Left renal cortex interstitium (tissue), 4 donors: ENCODE results near the gene MTARC2. TPM values are rescaled to one million over a fixed set of nuclear protein-coding genes. Genes with fewer than 3 reads are reported as not detected.
A peak's percentile ranks its signal among the peaks of the same experiment; 100 is the strongest.
"Not testable (repeated sequence)": the region's sequence is repeated elsewhere in the genome, so short reads cannot be mapped to it uniquely, and the experiment has no call there.

Source experiments
- DNase-seq, 4 donors: peaks; one replicate each; pipeline ENCODE4 v3.0.0-alpha.2; 2013; ENCODE audit warnings: low read depth in 4 of 4, low spot score in 2 of 4, missing footprints in 1 of 4
- polyA plus RNA-seq, 4 donors: library from polyadenylated mRNA; unstranded; fragments of 120-200 nt; gene quantifications; one replicate each; pipeline ENCODE4 v1.2.1, GENCODE V29; 2013; ENCODE audit not compliant: insufficient read length in 4 of 4

Gene MTARC2
- polyA plus RNA-seq, result 10 to 100 TPM; 45.3 to 55.4 (median 49.8) TPM

GRCh38 chr1:220748089-220748934 lies at the start of gene MTARC2:
Gene MTARC2, plus strand, starts transcription at chr1:220748322. Its CDS starts 210 bp downstream, at chr1:220748532.
- DNase-seq, result peak in 2 of 4 donors; percentile 66 to 75

- DNase-seq, result no peak
These were observed 49.5 kb upstream of the MTARC2 start for GRCh38 chr1:220698607-220699016.

GRCh38 chr1:220699044-220699443 lies 49.1 kb upstream of the MTARC2 start:
- no peak for DNase-seq

GRCh38 chr1:220700556-220701179 lies 47.5 kb upstream of the MTARC2 start:
- DNase-seq, result no peak

GRCh38 chr1:220701974-220702373 lies 46.1 kb upstream of the MTARC2 start:
- DNase-seq, result no peak

- no peak for DNase-seq
These were observed 45.3 kb upstream of the MTARC2 start for GRCh38 chr1:220702733-220703270.

GRCh38 chr1:220703305-220703704 lies 44.8 kb upstream of the MTARC2 start:
- no peak for DNase-seq

GRCh38 chr1:220705782-220706181 lies 42.3 kb upstream of the MTARC2 start:
- DNase-seq, result no peak

GRCh38 chr1:220706480-220706879 lies 41.6 kb upstream of the MTARC2 start:
- peak in 1 of 4 donors; percentile 11 for DNase-seq

- no peak for DNase-seq
These were observed 41.0 kb upstream of the MTARC2 start for GRCh38 chr1:220707160-220707559.

GRCh38 chr1:220708244-220708643 lies 39.9 kb upstream of the MTARC2 start:
- DNase-seq, result no peak

GRCh38 chr1:220708936-220709801 lies 39.0 kb upstream of the MTARC2 start:
- DNase-seq, result no peak

- no peak for DNase-seq
These were observed 37.8 kb upstream of the MTARC2 start for GRCh38 chr1:220710333-220710732.

GRCh38 chr1:220711056-220711809 lies 36.9 kb upstream of the MTARC2 start:
- no peak for DNase-seq

- DNase-seq, result not testable (repeated sequence)
These were observed 32.1 kb upstream of the MTARC2 start for GRCh38 chr1:220715986-220716385.

GRCh38 chr1:220717800-220718640 lies 30.1 kb upstream of the MTARC2 start:
- no peak for DNase-seq

GRCh38 chr1:220721266-220721665 lies 26.9 kb upstream of the MTARC2 start:
- DNase-seq, result not testable (repeated sequence)

- no peak for DNase-seq
These were observed 21.5 kb upstream of the MTARC2 start for GRCh38 chr1:220726634-220727033.

- DNase-seq, result no peak
These were observed 20.6 kb upstream of the MTARC2 start for GRCh38 chr1:220727519-220727918.
